Adrenal gland (tissue), 5 donors: Measurements from ENCODE around the gene NEK8.

Source experiments
- POLR2A ChIP-seq, 2 donors: fragments of 450-650 bp; IDR thresholded peaks; one replicate each; pipeline ENCODE4 v1.6.1; 2017; ENCODE audit warnings: antibody characterized with exemption in 2 of 2, mild to moderate bottlenecking in 2 of 2, moderate library complexity in 1 of 2
- TF ChIP-seq, protein P1 (sequence below), 6 experiments: fragments of 450-650 bp in 4 of 6; fragments of 200-600 bp in 2 of 6; sonication (generic) in 1 of 6; IDR thresholded peaks; 1 replicate in 5 of 6; 2 replicates in 1 of 6; pipeline versions ENCODE4 v1.5.1 to v1.8.0; 2016 to 2021; ENCODE audit warnings: antibody characterized with exemption in 6 of 6, mild to moderate bottlenecking in 2 of 6, moderate library complexity in 1 of 6
- donor health status: DM: no; HTN: no; CAD: no.

DNA sequence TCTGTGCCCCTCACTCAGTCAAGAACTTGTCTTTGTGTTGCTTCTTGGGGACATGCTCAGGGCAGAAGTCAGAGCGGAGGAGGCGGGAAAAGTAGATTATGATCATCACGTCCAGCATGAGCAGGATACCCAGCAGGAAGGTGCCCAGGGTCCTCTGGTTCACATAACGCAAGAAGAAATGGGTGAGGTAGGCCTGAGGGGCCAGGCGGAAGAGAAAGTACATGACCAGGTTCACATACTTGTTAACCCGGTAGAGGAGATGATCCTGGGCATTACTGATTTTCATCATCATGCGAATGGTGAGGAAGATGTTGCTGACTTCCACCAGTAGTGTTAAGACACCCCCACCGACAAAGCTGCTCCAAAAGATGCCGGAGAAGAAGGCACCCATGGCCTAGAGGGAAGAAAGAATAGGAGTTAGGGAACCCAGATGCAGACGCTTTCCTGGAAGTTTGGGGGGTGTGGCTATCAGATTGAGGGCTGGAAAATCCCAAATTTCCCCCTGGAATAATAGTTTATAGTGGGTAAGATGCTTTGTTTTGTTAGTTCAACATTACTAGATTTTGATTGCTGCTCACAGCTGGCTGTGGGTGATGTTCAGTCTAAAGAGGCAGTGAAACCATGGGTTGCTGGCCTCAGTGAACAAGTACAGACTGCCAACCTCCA, 4.0 kb upstream of the NEK8 start:
- no peak for TF ChIP-seq POLR2A (IDR thresholded peaks at IDR 0.05)
- TF ChIP-seq, protein P1, sequence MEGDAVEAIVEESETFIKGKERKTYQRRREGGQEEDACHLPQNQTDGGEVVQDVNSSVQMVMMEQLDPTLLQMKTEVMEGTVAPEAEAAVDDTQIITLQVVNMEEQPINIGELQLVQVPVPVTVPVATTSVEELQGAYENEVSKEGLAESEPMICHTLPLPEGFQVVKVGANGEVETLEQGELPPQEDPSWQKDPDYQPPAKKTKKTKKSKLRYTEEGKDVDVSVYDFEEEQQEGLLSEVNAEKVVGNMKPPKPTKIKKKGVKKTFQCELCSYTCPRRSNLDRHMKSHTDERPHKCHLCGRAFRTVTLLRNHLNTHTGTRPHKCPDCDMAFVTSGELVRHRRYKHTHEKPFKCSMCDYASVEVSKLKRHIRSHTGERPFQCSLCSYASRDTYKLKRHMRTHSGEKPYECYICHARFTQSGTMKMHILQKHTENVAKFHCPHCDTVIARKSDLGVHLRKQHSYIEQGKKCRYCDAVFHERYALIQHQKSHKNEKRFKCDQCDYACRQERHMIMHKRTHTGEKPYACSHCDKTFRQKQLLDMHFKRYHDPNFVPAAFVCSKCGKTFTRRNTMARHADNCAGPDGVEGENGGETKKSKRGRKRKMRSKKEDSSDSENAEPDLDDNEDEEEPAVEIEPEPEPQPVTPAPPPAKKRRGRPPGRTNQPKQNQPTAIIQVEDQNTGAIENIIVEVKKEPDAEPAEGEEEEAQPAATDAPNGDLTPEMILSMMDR (IDR thresholded peaks at IDR 0.05), result no peak
